Activated CD8-positive, alpha-beta T cell treated with anti-CD3 and anti-CD28 coated beads for 36 hours (primary cell): Measurements from ENCODE around the gene OR2L5. TPM values are rescaled to one million over a fixed set of nuclear protein-coding genes. Genes with fewer than 3 reads are reported as not detected.

Experiments used
- ATAC-seq: fragments of 200-7000 bp; cut with Tn5 transposase; one replicate; pipeline ENCODE4 v1.10.0; 2021; ENCODE audit warnings: mild to moderate bottlenecking, moderate library complexity
- CTCF ChIA-PET: fragments of 350-600 bp; sonication (Branson Sonifier 250); formaldehyde crosslinking; loops from one replicate; lab custom pipeline; 2021; ENCODE audit warnings: antibody characterized with exemption; lab: Charles Lee
- POLR2A ChIA-PET: fragments of 350-600 bp; sonication (Branson Sonifier 250); formaldehyde crosslinking; loops from one replicate; lab custom pipeline; 2021; ENCODE audit warnings: antibody characterized with exemption; lab: Charles Lee
- DNase-seq: peaks from one replicate; pipeline ENCODE4 v3.0.0-alpha.2; 2020
- H3K27ac Mint-ChIP-seq: one replicate; pipeline ENCODE4 v1.8.0; 2021; ENCODE audit warnings: mild to moderate bottlenecking, mixed read lengths
- H3K27me3 Mint-ChIP-seq: one replicate; pipeline ENCODE4 v1.8.0; 2021; ENCODE audit warnings: mixed read lengths
- H3K36me3 Mint-ChIP-seq: one replicate; pipeline ENCODE4 v1.8.0; 2021; ENCODE audit warnings: low read depth, mixed read lengths
- H3K4me1 Mint-ChIP-seq: one replicate; pipeline ENCODE4 v1.8.0; 2021; ENCODE audit warnings: low read depth, mixed read lengths
- H3K4me3 Mint-ChIP-seq: one replicate; pipeline ENCODE4 v1.8.0; 2021; ENCODE audit warnings: mild to moderate bottlenecking, moderate library complexity, mixed read lengths
- H3K9me3 Mint-ChIP-seq: one replicate; pipeline ENCODE4 v1.8.0; 2021; ENCODE audit warnings: mixed read lengths
- CTCF ChIP-seq: fragments of 200-600 bp; IDR thresholded peaks from one replicate; pipeline ENCODE4 v1.8.0; 2022; ENCODE audit warnings: antibody characterized with exemption, mild to moderate bottlenecking
- intact Hi-C: fragments of 100-400 bp; cut with micrococcal nuclease; formaldehyde crosslinking; loops from one replicate; pipeline ENCODE4 v1.10.0; 2022
- total RNA-seq, 2 experiments: library from RNA; stranded (reverse); gene quantifications; one replicate each; pipeline ENCODE4 v1.2.3, GENCODE V29; 2021

The OR2L5 gene
- total RNA-seq, 2 experiments from 2014 or later, result not detected

- intact Hi-C loops, result no loop called here
- POLR2A ChIA-PET, result no interaction called here
Measured at GRCh38 chr1:248029770-248030169, 16.3 kb downstream of the OR2L5 start, which contains the start of gene OR2L2. Gene OR2L2, plus strand, starts transcription at chr1:248030070. Its CDS starts 8,198 bp downstream, at chr1:248038268.

GRCh38 chr1:248045209-248045608 is 31.7 kb downstream of the OR2L5 start:
- Mint-ChIP-seq H3K4me1 (no peaks in the 10 kb centered on the region), H3K36me3 (peaks cover 1% of the 10 kb centered on the region), H3K4me3 (no peak overlapping the region), H3K9me3 (peaks cover 24% of the 10 kb centered on the region), H3K27me3 (no peaks in the 10 kb centered on the region), H3K27ac (no peak overlapping the region)
- POLR2A ChIA-PET, result no interaction called here
- TF ChIP-seq CTCF, result no peak
- DNase-seq (no peak), ATAC-seq (no peak)
- intact Hi-C loops, result no loop called here
- CTCF ChIA-PET, result no interaction called here

More at GRCh38 chr1:248029770-248030169, 16.3 kb downstream of the OR2L5 start, which contains the start of gene OR2L2:
- no peak within 1 kb of the TSS for H3K27ac Mint-ChIP-seq
- peaks cover 24% of the 10 kb centered on the region for H3K9me3 Mint-ChIP-seq
- H3K4me3 Mint-ChIP-seq, result no peak within 1 kb of the TSS
- ATAC-seq, result no peak
- CTCF ChIA-PET, result no interaction called here
- H3K4me1 Mint-ChIP-seq, result no peaks in the 10 kb centered on the region
- H3K27me3 Mint-ChIP-seq, result no peaks in the 10 kb centered on the region
- no peak for TF ChIP-seq CTCF
- DNase-seq, result no peak
- H3K36me3 Mint-ChIP-seq, result peaks cover 8% of the 10 kb centered on the region

DNA sequence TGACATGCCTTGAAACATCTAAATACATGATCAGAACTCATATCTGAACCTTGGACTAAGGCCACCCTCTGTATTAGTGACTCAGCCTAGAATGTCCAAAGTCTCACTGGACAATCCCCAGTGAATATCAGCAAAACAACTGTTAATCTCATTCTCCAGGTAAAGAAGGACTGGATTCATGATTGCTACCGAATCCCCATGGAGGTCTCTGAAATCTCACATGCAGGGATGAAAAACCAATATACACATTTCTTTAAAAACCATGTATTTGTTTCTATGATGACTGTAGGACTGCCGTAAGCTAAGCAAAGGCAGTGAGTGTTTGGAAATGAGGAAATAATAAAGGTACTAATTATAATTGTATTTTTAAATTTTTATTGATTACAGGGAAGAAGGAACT is 33.1 kb downstream of the OR2L5 start, which contains the start of gene OR2L3:
TSS of gene OR2L3 (plus strand) at position 301 of the 400 bp plus-strand sequence. CDS start 13,846 bp downstream, outside the sequence.
- DNase-seq (no peak), ATAC-seq (no peak)
- POLR2A ChIA-PET, result no interaction called here
- peaks cover 1% of the 10 kb centered on the region for H3K36me3 Mint-ChIP-seq
- CTCF ChIA-PET, result no interaction called here
- no peak for TF ChIP-seq CTCF
- H3K4me3 Mint-ChIP-seq, result no peak within 1 kb of the TSS
- no peaks in the 10 kb centered on the region for H3K4me1 Mint-ChIP-seq
- H3K27ac Mint-ChIP-seq, result no peak within 1 kb of the TSS
- intact Hi-C loops, result no loop called here
- H3K9me3 Mint-ChIP-seq, result peaks cover 19% of the 10 kb centered on the region
- H3K27me3 Mint-ChIP-seq, result no peaks in the 10 kb centered on the region

DNA sequence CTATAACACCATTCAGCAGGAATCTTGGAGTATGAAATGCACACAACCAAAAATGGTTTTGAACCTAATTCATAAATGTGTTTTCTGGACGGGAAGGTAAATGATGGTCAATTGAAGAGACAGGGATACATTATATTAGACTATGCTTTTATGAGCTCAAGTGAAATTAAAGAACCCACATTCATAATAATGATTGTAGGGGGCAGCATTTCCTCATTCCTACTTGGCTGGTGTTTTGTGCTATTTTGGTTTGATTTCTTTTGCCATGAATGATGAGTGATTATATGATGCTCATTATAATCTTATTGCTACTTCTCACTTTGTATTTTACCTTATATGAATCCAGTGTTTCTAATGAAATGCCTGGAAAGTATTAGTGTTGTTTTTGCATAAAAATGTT is 33.5 kb downstream of the OR2L5 start:
- H3K36me3 Mint-ChIP-seq, result peaks cover 1% of the 10 kb centered on the region
- no peaks in the 10 kb centered on the region for H3K27me3 Mint-ChIP-seq
- intact Hi-C loops, result no loop called here
- no peak overlapping the region for H3K27ac Mint-ChIP-seq
- H3K4me1 Mint-ChIP-seq, result no peaks in the 10 kb centered on the region
- ATAC-seq, result no peak
- ChIA-PET CTCF (no interaction called here), POLR2A (no interaction called here)
- no peak overlapping the region for H3K4me3 Mint-ChIP-seq
- no peak for DNase-seq
- no peak for TF ChIP-seq CTCF
- peaks cover 19% of the 10 kb centered on the region for H3K9me3 Mint-ChIP-seq

DNA sequence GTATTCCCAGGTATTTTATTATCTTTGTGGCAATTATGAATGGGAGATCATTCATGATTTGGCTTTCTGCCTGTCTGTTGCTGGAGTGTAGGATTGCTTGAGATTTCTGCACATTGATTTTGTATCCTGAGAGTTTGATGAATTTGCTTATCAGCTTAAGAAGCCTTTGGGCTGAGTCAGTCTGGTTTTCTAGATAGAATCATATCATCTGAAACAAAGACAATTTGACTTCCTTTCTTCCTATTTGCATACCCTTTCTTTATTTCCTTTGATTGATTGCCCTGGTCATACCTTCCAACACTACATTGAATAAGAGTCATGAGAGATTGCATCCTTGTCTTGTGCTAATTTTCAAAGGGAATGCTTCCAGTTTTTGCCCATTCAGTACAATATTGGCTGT is 41.2 kb downstream of the OR2L5 start:
- intact Hi-C loops, result no loop called here
- Mint-ChIP-seq H3K9me3 (peaks cover 26% of the 10 kb centered on the region), H3K4me3 (no peak overlapping the region), H3K27me3 (no peaks in the 10 kb centered on the region), H3K27ac (no peak overlapping the region), H3K36me3 (no peaks in the 10 kb centered on the region), H3K4me1 (no peaks in the 10 kb centered on the region)
- no peak for ATAC-seq
- no peak for DNase-seq
- ChIA-PET CTCF (no interaction called here), POLR2A (no interaction called here)
- no peak for TF ChIP-seq CTCF
